ENCODE results near the gene YIPF7. TPM values are rescaled to one million over a fixed set of nuclear protein-coding genes. Genes with fewer than 3 reads are reported as not detected.

Gene YIPF7
- total RNA-seq = not detected

DNA sequence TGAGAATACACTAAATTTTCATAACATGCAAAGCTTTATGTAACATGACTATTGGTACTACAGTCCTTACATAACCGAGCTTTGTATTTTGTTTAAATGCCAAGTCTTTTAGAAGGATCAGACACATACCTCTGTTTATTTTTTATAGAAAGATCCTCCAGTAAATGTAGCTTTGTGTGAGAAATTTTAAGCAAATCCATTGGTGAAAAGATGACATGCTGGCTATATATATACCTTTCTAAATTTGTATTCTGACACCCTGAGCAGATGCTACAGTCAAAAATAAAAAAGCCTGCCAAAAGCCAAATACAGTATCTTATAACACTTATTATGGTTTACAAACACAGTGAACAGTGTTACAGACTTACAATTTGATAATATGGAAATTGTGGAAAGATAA, at the start of gene YIPF7:
Gene YIPF7, minus strand, starts transcription at position 201 of the 400 bp plus-strand sequence. CDS start 1,525 bp downstream, outside the sequence.
- DNase-seq = no peak
- Histone ChIP-seq H3K4me1 (no peaks in the 10 kb centered on the region), H3K36me3 (no peaks in the 10 kb centered on the region), H3K27ac (no peak within 1 kb of the TSS), H3K9me3 (no peaks in the 10 kb centered on the region), H3K27me3 (no peaks in the 10 kb centered on the region), H3K4me3 (no peak within 1 kb of the TSS)
- intact Hi-C loops (cut with DNase I) = no loop called here
- TF ChIP-seq POLR2A (IDR thresholded peaks at IDR 0.05) = no peak
- TF ChIP-seq, protein P1, sequence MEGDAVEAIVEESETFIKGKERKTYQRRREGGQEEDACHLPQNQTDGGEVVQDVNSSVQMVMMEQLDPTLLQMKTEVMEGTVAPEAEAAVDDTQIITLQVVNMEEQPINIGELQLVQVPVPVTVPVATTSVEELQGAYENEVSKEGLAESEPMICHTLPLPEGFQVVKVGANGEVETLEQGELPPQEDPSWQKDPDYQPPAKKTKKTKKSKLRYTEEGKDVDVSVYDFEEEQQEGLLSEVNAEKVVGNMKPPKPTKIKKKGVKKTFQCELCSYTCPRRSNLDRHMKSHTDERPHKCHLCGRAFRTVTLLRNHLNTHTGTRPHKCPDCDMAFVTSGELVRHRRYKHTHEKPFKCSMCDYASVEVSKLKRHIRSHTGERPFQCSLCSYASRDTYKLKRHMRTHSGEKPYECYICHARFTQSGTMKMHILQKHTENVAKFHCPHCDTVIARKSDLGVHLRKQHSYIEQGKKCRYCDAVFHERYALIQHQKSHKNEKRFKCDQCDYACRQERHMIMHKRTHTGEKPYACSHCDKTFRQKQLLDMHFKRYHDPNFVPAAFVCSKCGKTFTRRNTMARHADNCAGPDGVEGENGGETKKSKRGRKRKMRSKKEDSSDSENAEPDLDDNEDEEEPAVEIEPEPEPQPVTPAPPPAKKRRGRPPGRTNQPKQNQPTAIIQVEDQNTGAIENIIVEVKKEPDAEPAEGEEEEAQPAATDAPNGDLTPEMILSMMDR (IDR thresholded peaks at IDR 0.05) = no peak
- WGBS, 2 donors = 31 to 33% methylated on average over 1 of the region's 1 CpG

DNA sequence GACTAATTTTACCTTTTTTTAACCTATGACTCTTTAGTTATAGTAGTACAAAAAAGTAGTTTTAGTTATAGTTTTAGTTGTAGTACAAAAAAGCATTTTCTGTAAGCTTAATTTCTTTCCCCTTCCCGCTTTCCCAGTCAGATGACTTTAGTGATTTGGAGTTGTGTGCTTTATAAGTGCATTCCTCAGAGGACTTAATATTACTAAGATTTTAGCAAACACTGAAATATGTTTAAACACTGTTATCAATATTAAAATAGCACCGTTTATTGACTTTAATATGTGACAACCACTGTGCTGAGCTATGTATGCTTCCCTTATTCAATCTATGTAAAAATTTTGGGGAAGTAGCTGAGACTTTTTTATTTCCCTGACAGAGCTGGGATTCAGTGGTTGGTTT, 49.6 kb upstream of the YIPF7 start:
- 70 to 81% methylated on average over 2 of the region's 2 CpGs for WGBS, 2 donors
- Histone ChIP-seq H3K27me3 (no peaks in the 10 kb centered on the region), H3K4me3 (no peak overlapping the region), H3K36me3 (peaks cover 0 to 94% (median 4%) of the 10 kb centered on the region in 3 donors), H3K9me3 (no peaks in the 10 kb centered on the region), H3K27ac (no peak overlapping the region), H3K4me1 (no peaks in the 10 kb centered on the region)
- intact Hi-C loops (cut with DNase I) = no loop called here
- TF ChIP-seq POLR2A (IDR thresholded peaks at IDR 0.05) = no peak
- TF ChIP-seq, protein P1 (IDR thresholded peaks at IDR 0.05) = no peak
- no peak for DNase-seq

DNA sequence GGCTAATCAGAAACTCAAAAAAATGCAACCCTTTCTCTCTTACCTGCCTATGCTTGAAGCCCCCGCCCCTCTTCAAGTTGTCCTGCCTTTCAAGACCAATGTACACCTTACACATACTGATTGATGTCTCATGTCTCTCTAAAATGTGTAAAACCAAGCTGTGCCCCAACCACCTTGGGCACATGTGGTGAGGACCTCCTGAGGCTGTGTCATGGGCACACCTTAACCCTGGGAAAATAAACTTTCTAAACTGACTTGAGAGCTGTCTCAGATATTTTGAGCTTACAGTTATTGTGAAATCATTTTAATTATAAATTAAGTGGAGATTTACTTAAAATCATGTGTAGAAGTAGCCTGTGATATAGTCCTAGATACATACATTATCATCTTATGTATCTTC, 49.0 kb upstream of the YIPF7 start:
- DNase-seq = no peak
- no peak overlapping the region for H3K27ac ChIP-seq
- WGBS, 2 donors = 91 to 100% methylated on average over 1 of the region's 1 CpG
- H3K9me3 ChIP-seq = no peaks in the 10 kb centered on the region
- H3K36me3 ChIP-seq = peaks cover 0 to 94% (median 4%) of the 10 kb centered on the region in 3 donors
- TF ChIP-seq POLR2A (IDR thresholded peaks at IDR 0.05) = no peak
- TF ChIP-seq, protein P1 (IDR thresholded peaks at IDR 0.05) = no peak
- H3K27me3 ChIP-seq = no peaks in the 10 kb centered on the region
- no peak overlapping the region for H3K4me3 ChIP-seq
- intact Hi-C loops (cut with DNase I) = no loop called here
- no peaks in the 10 kb centered on the region for H3K4me1 ChIP-seq

DNA sequence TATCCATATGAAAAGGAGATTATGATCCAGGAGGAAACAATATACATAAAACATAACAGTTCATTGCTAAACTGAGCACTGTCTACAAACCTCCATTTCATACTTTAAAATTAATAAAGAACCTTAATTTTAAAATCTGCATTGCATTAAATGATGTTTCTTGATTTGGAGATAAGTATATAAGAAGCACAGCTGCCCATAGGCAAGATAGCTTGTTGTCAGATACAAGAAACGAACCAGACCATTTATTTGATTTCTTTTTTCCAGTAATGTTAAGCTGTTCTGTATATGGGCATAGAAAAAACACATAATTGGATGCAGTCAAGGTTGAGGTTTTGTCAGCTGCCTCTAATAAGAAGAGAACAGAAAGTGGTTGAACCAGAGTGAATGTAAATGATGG, 33.2 kb upstream of the YIPF7 start:
- Histone ChIP-seq H3K4me3 (no peak overlapping the region), H3K27ac (no peak overlapping the region), H3K27me3 (no peaks in the 10 kb centered on the region), H3K9me3 (no peaks in the 10 kb centered on the region), H3K36me3 (peaks cover 7 to 82% (median 24%) of the 10 kb centered on the region in 3 donors), H3K4me1 (peaks cover 5 to 22% (median 14%) of the 10 kb centered on the region in 3 donors)
- intact Hi-C loops (cut with DNase I) = no loop called here
- DNase-seq = no peak
- WGBS, 2 donors = 87 to 97% methylated on average over 1 of the region's 1 CpG
- no peak for TF ChIP-seq POLR2A (IDR thresholded peaks at IDR 0.05)
- TF ChIP-seq, protein P1 (IDR thresholded peaks at IDR 0.05) = no peak

DNA sequence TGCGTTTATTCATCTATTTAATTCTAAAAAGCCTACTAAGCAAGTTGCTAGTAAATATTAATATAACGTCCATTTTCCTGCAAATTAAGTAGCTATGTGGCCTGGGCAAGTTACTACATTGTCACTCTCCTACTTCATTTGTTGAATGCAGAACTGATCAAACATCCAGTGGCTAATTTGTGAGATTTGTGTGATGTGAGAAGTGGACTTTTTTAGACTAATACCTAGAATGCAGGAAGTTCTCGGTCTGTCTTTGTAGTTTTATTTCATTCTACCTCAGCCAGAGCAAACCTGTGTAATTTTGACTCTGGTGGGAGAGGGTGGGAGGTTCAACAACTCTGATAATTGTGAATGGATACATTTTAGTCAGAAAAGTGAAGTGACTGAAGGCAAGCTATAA, 27.6 kb upstream of the YIPF7 start:
- peak overlapping the region; percentile 84 to 86 (median 84) for H3K4me3 ChIP-seq
- TF ChIP-seq, protein P1 (IDR thresholded peaks at IDR 0.05) = no peak
- no peak for TF ChIP-seq POLR2A (IDR thresholded peaks at IDR 0.05)
- peaks cover 0 to 27% (median 3%) of the 10 kb centered on the region in 3 donors for H3K36me3 ChIP-seq
- H3K27me3 ChIP-seq = no peaks in the 10 kb centered on the region
- H3K9me3 ChIP-seq = no peaks in the 10 kb centered on the region
- peak overlapping the region in 3 of 4 donors; percentile 92 to 94 (median 92) for H3K27ac ChIP-seq
- 2 to 10% methylated on average over 3 of the region's 3 CpGs for WGBS, 2 donors
- DNase-seq = no peak
- H3K4me1 ChIP-seq = peaks cover 12 to 40% (median 21%) of the 10 kb centered on the region in 3 donors
- intact Hi-C loops (cut with DNase I) = no loop called here

Measured in esophagus squamous epithelium (tissue), 5 donors.